Skeletal muscle tissue (tissue), 4 donors: ENCODE measurements around the gene AP4M1. TPM values are rescaled to one million over a fixed set of nuclear protein-coding genes. Genes with fewer than 3 reads are reported as not detected.

Source experiments
- H3K27ac ChIP-seq: one replicate; pipeline ENCODE4 v1.7.0; 2013; ENCODE audit warnings: mild to moderate bottlenecking, low read depth, low read length, inconsistent platforms
- H3K27me3 ChIP-seq, 3 donors: one replicate each; pipeline ENCODE4 v1.7.0; 2013; ENCODE audit warnings: low read length in 3 of 3; ENCODE audit not compliant: control insufficient read depth in 3 of 3, insufficient read depth in 3 of 3
- H3K36me3 ChIP-seq, 3 donors: one replicate each; pipeline ENCODE4 v1.7.0; 2013; ENCODE audit warnings: low read length in 3 of 3; ENCODE audit not compliant: control insufficient read depth in 3 of 3, insufficient read depth in 3 of 3
- H3K4me1 ChIP-seq, 3 donors: one replicate each; pipeline ENCODE4 v1.7.0; 2013; ENCODE audit warnings: low read length in 3 of 3, mild to moderate bottlenecking in 3 of 3; ENCODE audit not compliant: control insufficient read depth in 3 of 3, insufficient read depth in 3 of 3
- H3K4me3 ChIP-seq, 3 donors: one replicate each; pipeline ENCODE4 v1.7.0; 2013; ENCODE audit warnings: low read length in 3 of 3
- H3K9ac ChIP-seq, 3 donors: one replicate each; pipeline ENCODE4 v1.7.0; 2013; ENCODE audit warnings: low read length in 3 of 3, mild to moderate bottlenecking in 3 of 3, moderate library complexity in 2 of 3, low read depth in 1 of 3
- H3K9me3 ChIP-seq, 3 donors: one replicate each; pipeline ENCODE4 v1.7.0; 2013; ENCODE audit warnings: low read length in 3 of 3; ENCODE audit not compliant: control insufficient read depth in 3 of 3
- total RNA-seq: library from RNA; depleted of rRNA; stranded (reverse); fragments of >200 nt; gene quantifications from one replicate; pipeline ENCODE4 v1.2.3, GENCODE V29; 2014
- donor health status: Osteomylitis.

AP4M1 gene
- total RNA-seq, 1 donor from 2014 or later = 20.9 TPM

DNA sequence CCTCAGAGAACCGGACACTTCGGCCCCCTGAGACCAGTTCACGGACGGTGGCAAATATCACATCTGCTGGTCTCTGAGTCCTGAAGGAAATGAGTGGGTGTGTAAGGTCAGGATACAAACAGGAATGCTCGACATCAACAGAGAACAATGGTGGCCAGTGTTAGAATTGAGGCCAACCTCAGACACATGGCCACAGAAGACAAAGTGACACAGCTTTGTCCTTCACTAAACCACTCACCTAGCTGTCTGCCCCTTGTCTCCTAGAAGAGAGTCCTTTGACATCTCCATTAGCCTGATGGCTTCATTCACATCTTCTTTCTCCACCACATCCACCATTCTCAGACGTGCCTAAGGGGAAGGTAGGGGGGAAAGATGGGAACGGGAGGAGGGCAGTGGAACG is 8.4 kb upstream of the AP4M1 start:
- Histone ChIP-seq H3K4me3 (no peak overlapping the region), H3K27me3 (no peaks in the 10 kb centered on the region), H3K4me1 (peaks cover 18 to 31% (median 26%) of the 10 kb centered on the region in 3 donors), H3K9me3 (no peaks in the 10 kb centered on the region), H3K36me3 (peaks cover 68 to 73% (median 72%) of the 10 kb centered on the region in 3 donors), H3K9ac (no peak overlapping the region), H3K27ac (no peak overlapping the region)

DNA sequence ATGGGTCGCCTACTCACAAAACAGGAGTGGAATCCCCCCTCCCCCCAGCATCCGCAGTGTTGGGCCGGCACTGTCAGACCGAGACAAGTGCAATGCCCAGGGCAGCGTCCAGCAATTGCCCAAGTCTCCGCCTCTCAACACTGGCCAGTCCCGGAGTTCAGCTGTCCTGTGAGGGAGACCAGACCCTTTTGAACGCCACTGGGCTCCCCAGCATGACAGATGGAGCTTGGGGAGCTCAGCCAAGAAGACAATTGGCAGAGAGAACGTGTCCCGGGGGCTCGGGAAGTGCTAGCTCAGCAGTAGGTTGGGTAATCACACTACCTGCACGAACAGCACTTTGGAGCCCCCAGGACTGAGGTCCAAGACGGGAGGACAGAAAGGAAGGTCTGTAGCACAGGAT is 7.9 kb upstream of the AP4M1 start:
- peak overlapping the region in 1 of 3 donors; percentile 54 for H3K9ac ChIP-seq
- H3K4me3 ChIP-seq = no peak overlapping the region
- H3K9me3 ChIP-seq = no peaks in the 10 kb centered on the region
- peaks cover 14 to 27% (median 22%) of the 10 kb centered on the region in 3 donors for H3K4me1 ChIP-seq
- H3K27me3 ChIP-seq = no peaks in the 10 kb centered on the region
- H3K27ac ChIP-seq = no peak overlapping the region
- peaks cover 73 to 78% (median 76%) of the 10 kb centered on the region in 3 donors for H3K36me3 ChIP-seq

DNA sequence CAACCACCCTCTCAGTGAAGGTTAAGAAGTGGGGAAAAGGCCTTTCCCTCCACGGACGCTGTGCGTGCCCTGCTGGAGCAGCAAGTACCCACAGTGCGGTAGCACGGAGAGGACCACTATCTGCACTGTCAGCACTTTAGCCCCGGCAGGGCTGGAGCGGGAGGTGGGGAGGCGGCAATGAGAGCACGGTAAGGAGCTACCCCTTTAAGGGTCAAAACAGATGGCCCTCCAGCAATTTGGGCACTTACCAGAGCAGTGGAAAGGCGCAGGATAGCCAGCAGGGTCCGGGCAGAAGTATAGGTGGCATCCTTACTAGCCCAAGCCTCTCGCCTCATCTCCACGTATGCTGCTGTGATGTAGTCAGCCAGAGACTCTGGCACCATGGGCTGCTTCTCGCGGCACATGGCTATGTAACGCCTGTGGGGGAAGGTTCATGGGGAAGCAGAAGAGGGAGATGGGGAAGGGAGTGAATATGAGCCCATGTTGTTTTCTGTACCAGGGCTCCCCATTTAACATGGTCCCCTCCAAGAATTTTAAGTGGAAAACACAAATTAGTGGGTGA is 7.4 kb upstream of the AP4M1 start:
- Histone ChIP-seq H3K36me3 (peaks cover 78 to 83% (median 81%) of the 10 kb centered on the region in 3 donors), H3K27me3 (no peaks in the 10 kb centered on the region), H3K9me3 (no peaks in the 10 kb centered on the region), H3K4me3 (no peak overlapping the region), H3K9ac (peak overlapping the region in 1 of 3 donors; percentile 54), H3K27ac (no peak overlapping the region), H3K4me1 (peaks cover 12 to 27% (median 25%) of the 10 kb centered on the region in 3 donors)

DNA sequence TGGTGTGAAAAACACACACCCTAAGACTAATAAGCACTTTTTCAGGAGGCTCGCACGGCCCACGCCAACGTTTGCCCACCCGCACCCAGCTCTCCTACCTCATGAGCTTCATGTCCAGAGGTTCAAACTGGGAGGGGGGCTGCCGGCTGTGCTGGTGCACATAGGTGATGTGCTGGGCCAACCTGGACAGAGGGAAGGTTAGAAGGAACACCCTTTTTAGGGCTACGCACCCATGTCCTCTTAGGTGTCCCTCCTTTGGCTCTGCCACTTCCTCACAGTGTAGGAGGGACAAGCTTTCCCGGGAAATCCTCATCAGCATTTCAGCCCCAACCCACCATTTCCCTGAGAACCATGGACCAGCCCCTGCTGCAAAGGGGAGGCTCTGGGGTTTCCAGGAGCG is 6.2 kb upstream of the AP4M1 start:
- Histone ChIP-seq H3K4me3 (no peak overlapping the region), H3K36me3 (peaks cover 84 to 88% (median 87%) of the 10 kb centered on the region in 3 donors), H3K9me3 (no peaks in the 10 kb centered on the region), H3K9ac (no peak overlapping the region), H3K27ac (no peak overlapping the region), H3K27me3 (no peaks in the 10 kb centered on the region), H3K4me1 (peaks cover 10 to 29% (median 28%) of the 10 kb centered on the region in 3 donors)

DNA sequence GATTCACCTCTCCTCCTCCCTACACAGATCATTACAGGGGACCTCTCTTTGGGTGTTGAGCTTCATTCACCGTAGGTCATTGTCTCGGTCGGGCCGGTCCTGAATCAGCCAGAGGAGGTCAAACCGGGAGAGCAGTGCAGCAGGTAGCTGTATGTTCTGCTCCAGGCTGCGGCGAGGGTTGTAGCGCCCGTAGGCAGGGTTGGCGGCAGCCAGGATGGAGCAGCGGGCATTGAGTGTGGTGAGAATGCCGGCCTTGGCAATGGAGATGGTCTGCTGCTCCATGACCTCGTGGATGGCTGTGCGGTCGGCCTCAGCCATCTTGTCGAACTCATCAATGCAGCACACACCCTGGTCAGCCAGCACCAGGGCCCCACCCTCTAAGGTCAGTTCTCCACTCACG is 5.7 kb upstream of the AP4M1 start:
- Histone ChIP-seq H3K9ac (no peak overlapping the region), H3K27ac (no peak overlapping the region), H3K36me3 (peaks cover 80 to 84% (median 83%) of the 10 kb centered on the region in 3 donors), H3K27me3 (no peaks in the 10 kb centered on the region), H3K4me3 (no peak overlapping the region), H3K4me1 (peaks cover 10 to 28% (median 25%) of the 10 kb centered on the region in 3 donors), H3K9me3 (no peaks in the 10 kb centered on the region)

DNA sequence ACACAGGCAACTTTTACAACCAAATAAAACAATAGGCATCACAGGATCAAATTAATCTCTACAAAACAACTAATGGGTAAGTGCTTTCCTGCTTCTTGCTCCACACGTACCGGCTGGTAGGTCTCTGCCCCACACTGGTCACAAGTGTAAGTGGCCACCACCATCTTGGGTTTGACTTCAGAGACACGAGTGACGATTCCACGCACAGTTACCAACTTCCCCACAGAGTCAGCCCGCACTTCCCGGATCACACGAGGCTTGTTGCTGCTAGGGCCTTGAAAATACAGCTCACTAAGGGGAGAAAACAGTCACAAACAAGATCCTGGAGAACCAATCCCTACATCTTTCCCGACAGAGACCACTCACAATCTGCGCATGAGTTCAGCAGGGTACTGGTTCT is 2.5 kb upstream of the AP4M1 start:
- Histone ChIP-seq H3K4me3 (no peak overlapping the region), H3K27ac (no peak overlapping the region), H3K4me1 (peaks cover 18 to 24% (median 21%) of the 10 kb centered on the region in 3 donors), H3K9ac (no peak overlapping the region), H3K9me3 (no peaks in the 10 kb centered on the region), H3K36me3 (peaks cover 54 to 58% (median 57%) of the 10 kb centered on the region in 3 donors), H3K27me3 (no peaks in the 10 kb centered on the region)

DNA sequence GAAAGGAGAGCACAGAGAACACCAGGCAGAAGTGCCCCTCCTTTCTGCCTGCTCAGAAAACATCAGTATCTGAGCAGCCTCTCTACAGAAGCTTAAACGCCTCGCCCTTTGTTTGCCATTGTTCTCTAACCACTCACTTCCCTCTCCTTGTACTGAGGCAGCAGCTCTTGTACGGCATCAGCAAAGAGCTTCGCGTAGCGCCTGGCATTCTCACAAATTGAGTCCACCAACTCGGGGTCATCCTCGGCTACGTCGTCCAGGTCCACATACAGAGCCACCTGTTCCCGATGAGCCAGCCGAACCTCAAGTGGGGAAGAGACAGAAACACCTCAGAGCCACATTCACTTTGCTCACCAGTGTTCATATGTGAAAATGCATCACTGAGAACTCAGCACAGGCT is 2.0 kb upstream of the AP4M1 start:
- peak overlapping the region; percentile 83 to 95 (median 93) for H3K4me3 ChIP-seq
- H3K9me3 ChIP-seq = no peaks in the 10 kb centered on the region
- peak overlapping the region in 2 of 3 donors; percentile 81 to 84 for H3K9ac ChIP-seq
- H3K4me1 ChIP-seq = peaks cover 16 to 21% (median 21%) of the 10 kb centered on the region in 3 donors
- peak overlapping the region; percentile 83 for H3K27ac ChIP-seq
- H3K27me3 ChIP-seq = no peaks in the 10 kb centered on the region
- peaks cover 50 to 54% (median 53%) of the 10 kb centered on the region in 3 donors for H3K36me3 ChIP-seq

DNA sequence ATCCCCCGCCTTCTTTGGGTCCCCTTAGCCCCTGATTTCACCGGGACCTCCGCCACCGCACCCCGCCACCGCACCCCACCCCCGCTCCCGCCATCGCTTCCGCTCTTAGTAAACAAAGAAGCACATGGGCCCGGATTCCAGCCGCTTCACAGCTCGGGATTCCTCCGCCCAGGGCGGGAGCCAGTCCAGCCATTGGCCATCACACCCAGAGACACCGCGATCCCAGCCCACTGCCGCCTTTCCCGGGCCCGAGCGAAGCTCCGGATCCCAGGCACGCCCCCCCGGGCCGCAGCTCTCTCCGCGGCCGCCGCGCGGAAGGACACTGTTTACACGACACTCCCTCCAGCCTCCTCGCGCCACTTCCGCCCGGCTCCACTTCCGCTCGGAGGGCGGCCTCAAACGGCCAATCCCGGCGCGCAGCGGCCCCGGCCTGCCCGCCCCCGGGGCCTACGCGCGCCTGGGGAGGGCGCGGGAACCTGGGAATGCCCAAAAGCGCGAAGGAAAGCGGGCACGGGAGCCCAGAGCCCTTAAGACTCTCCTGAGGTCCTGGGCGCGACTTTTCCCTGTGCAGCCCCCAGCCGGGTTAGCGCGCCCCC is 925 bp upstream of the AP4M1 start:
- Histone ChIP-seq H3K4me3 (peak overlapping the region; percentile 83 to 95 (median 93)), H3K4me1 (peaks cover 16 to 21% (median 21%) of the 10 kb centered on the region in 3 donors), H3K36me3 (peaks cover 49 to 55% (median 50%) of the 10 kb centered on the region in 3 donors), H3K9me3 (no peaks in the 10 kb centered on the region), H3K27me3 (no peaks in the 10 kb centered on the region), H3K9ac (peak overlapping the region; percentile 73 to 84 (median 81)), H3K27ac (peak overlapping the region; percentile 83)

DNA sequence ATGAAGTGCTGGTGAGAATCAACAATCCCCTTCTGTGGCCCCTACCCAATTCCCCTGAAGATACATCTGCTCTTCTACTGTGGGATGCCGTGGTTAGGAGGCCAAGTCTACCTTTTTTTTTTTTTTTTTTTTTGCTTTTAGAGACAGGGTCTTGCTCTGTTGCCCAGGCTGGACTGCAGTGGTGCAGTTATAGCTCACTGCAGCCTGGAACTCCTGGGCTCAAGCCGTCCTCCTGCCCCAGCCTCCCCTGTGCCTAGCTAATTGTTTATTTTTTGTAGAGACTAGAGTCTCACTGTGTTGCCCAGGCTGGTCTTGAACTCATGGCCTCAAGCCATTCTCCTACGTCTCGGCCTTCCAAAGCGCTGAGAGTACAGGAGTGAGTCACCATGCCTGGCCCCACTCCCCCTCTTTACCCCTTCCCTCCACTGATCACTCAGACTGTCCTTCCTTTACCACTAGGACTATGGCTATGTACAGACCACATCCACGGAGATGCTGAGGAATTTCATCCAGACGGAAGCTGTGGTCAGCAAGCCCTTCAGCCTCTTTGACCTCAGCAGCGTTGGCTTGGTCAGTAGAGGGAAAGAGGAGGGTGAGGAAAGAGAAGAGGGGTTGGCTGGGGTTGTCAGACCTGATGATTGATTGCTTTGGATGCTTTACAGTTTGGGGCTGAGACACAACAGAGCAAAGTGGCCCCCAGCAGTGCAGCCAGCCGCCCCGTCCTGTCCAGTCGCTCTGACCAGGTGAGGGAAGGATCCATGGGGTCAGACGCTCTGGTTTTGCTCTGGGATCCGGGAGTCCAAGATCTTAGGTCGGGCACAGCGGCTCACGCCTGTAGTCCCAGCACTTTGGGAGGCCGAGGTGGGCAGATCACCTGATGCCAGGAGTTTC is 1.8 kb downstream of the AP4M1 start:
- no peaks in the 10 kb centered on the region for H3K27me3 ChIP-seq
- H3K27ac ChIP-seq = no peak overlapping the region
- peaks cover 41 to 55% (median 49%) of the 10 kb centered on the region in 3 donors for H3K36me3 ChIP-seq
- H3K4me1 ChIP-seq = peaks cover 16 to 21% (median 21%) of the 10 kb centered on the region in 3 donors
- no peaks in the 10 kb centered on the region for H3K9me3 ChIP-seq
- peak overlapping the region in 1 of 3 donors; percentile 60 for H3K9ac ChIP-seq
- H3K4me3 ChIP-seq = no peak overlapping the region
